K562 (cell line): ENCODE results near the gene GZMM. TPM values are rescaled to one million over a fixed set of nuclear protein-coding genes. Genes with fewer than 3 reads are reported as not detected.

Experiments
- BRF2 ChIP-seq: IDR thresholded peaks from 3 replicates; pipeline ENCODE4 v1.6.1; 2011; ENCODE audit warnings: borderline replicate concordance, mild to moderate bottlenecking; ENCODE audit not compliant: insufficient read length, insufficient read depth
- CBFB ChIP-seq: sonication (generic); formaldehyde crosslinking; IDR thresholded peaks from 2 replicates; pipeline ENCODE4 v1.4.0; 2020; ENCODE audit warnings: mild to moderate bottlenecking, missing genetic modification reagents
- COPS2 ChIP-seq: fragments of 450-650 bp; conservative IDR thresholded peaks from 2 replicates; pipeline ENCODE4 v1.6.1; 2016; ENCODE audit warnings: mild to moderate bottlenecking, moderate library complexity
- DEAF1 ChIP-seq: fragments of 450-650 bp; formaldehyde crosslinking; IDR thresholded peaks from 2 replicates; pipeline ENCODE4 v1.4.0; 2020; ENCODE audit warnings: mild to moderate bottlenecking, moderate library complexity
- E2F6 ChIP-seq, 2 experiments: IDR thresholded peaks; 2 replicates each; pipeline ENCODE4 v1.6.1; 2011; ENCODE audit warnings: borderline replicate concordance in 1 of 2, control low read depth in 1 of 2, low read depth in 1 of 2, low read length in 1 of 2, mild to moderate bottlenecking in 1 of 2, mixed read lengths in 1 of 2, moderate library complexity in 1 of 2; ENCODE audit not compliant: insufficient read depth in 1 of 2, insufficient read length in 1 of 2, poor library complexity in 1 of 2, severe bottlenecking in 1 of 2; ENCODE audit errors: extremely low read depth in 1 of 2
- FOXJ3 ChIP-seq: sonication (generic); formaldehyde crosslinking; IDR thresholded peaks from 2 replicates; pipeline ENCODE4 v1.4.0; 2020; ENCODE audit warnings: mild to moderate bottlenecking, missing genetic modification reagents
- GATAD2B ChIP-seq: fragments of 450-650 bp; IDR thresholded peaks from 2 replicates; pipeline ENCODE4 v1.6.1; 2017; ENCODE audit warnings: mild to moderate bottlenecking, borderline replicate concordance
- HMBOX1 ChIP-seq: sonication (generic); IDR thresholded peaks from 2 replicates; pipeline ENCODE4 v1.6.1; 2016
- MEF2D ChIP-seq: conservative IDR thresholded peaks from 2 replicates; pipeline ENCODE4 v1.6.1; 2016; ENCODE audit warnings: low read depth, missing genetic modification characterization, missing compliant biosample characterization
- MEIS2 ChIP-seq: fragments of 450-650 bp; IDR thresholded peaks from 2 replicates; pipeline ENCODE4 v1.6.1; 2014; ENCODE audit warnings: mild to moderate bottlenecking; ENCODE audit not compliant: partially characterized antibody
- NR3C1 ChIP-seq: sonication (generic); formaldehyde crosslinking; IDR thresholded peaks from 2 replicates; pipeline ENCODE4 v1.8.1; 2022; ENCODE audit warnings: missing genetic modification reagents
- PML ChIP-seq: IDR thresholded peaks from 2 replicates; pipeline ENCODE4 v1.6.1; 2012; ENCODE audit warnings: low read length, inconsistent platforms
- POLR2AphosphoS2 ChIP-seq: IDR thresholded peaks from 2 replicates; pipeline ENCODE4 v1.6.1; 2012; ENCODE audit warnings: low read length, improper control_type of control experiment
- SMAD4 ChIP-seq: fragments of 250-450 bp; sonication (Bioruptor Pico); conservative IDR thresholded peaks from 2 replicates; pipeline ENCODE4 v1.8.0; 2021; ENCODE audit warnings: inconsistent platforms, mild to moderate bottlenecking, moderate library complexity
- SPI1 ChIP-seq: IDR thresholded peaks from 2 replicates; pipeline ENCODE4 v1.6.1; 2011; ENCODE audit warnings: low read depth, low read length, control low read depth, borderline replicate concordance
- ZBTB49 ChIP-seq: sonication (generic); formaldehyde crosslinking; IDR thresholded peaks from 2 replicates; pipeline ENCODE4 v1.8.0; 2022; ENCODE audit warnings: missing genetic modification reagents, mild to moderate bottlenecking, borderline replicate concordance
- ZBTB8A ChIP-seq: fragments of 450-650 bp; IDR thresholded peaks from 2 replicates; pipeline ENCODE4 v1.6.1; 2018; ENCODE audit warnings: mild to moderate bottlenecking, moderate library complexity; ENCODE audit not compliant: partially characterized antibody
- ZNF133 ChIP-seq: fragments of 250-450 bp; sonication (Bioruptor Pico); IDR thresholded peaks from 2 replicates; pipeline ENCODE4 v1.4.0; 2020; ENCODE audit warnings: mild to moderate bottlenecking
- ZNF586 ChIP-seq: fragments of 450-650 bp; formaldehyde crosslinking; conservative IDR thresholded peaks from 2 replicates; pipeline ENCODE4 v1.4.0; 2020; ENCODE audit warnings: mild to moderate bottlenecking, moderate library complexity
- ZNF699 ChIP-seq: fragments of 250-450 bp; sonication (Bioruptor Pico); IDR thresholded peaks from 2 replicates; pipeline ENCODE4 v1.8.0; 2021; ENCODE audit warnings: mild to moderate bottlenecking, moderate library complexity; ENCODE audit not compliant: insufficient replicate concordance
- ZZZ3 ChIP-seq: fragments of 450-650 bp; IDR thresholded peaks from 2 replicates; pipeline ENCODE4 v1.6.1; 2016; ENCODE audit warnings: antibody characterized with exemption, mild to moderate bottlenecking, moderate library complexity
- polyA plus RNA-seq, 8 experiments: library from polyadenylated mRNA; depleted of rRNA in 4 of 8; stranded (reverse) in 5 of 8; unstranded in 3 of 8; fragments of >200 nt; fragmentation: Nextera tagmentation in 2 of 8; fragmentation: Illumina TruSeq in 1 of 8; extraction: Ambion mirVana in 2 of 8; extraction: Trizol in 1 of 8; gene quantifications; 2 replicates each; pipeline versions ENCODE4 v1.2.1 to v1.2.3, GENCODE V29; 2011 to 2014; ENCODE audit warnings: inconsistent platforms in 1 of 8, missing spikeins in 1 of 8
- total RNA-seq, 7 experiments: library from RNA; depleted of rRNA in 6 of 7; stranded (reverse); fragments of >200 nt in 6 of 7; fragmentation: Illumina TruSeq in 2 of 7; extraction: Trizol in 2 of 7; gene quantifications; 2 replicates each; pipeline versions ENCODE4 v1.2.1 to v1.2.3, GENCODE V29; 2011 to 2021; ENCODE audit warnings: low replicate concordance in 1 of 7

The GZMM gene
- total and polyA plus RNA-seq, 9 of the 15 experiments (the other 6 are each of a cell fraction or from before 2014, with no cell fraction given), result 0.08 to 2.6 (median 0.70) TPM; not detected in 2

GRCh38 chr19:584240-585001 lies 40.6 kb downstream of the GZMM start (continued):
- no peak for TF ChIP-seq MEF2D (tag)
- no peak for TF ChIP-seq SMAD4 (CRISPR knock-in tag)
- TF ChIP-seq E2F6 (IDR thresholded peaks at IDR 0.05; ENCODE audit: borderline replicate concordance in 1 of 2, extremely low read depth in 1 of 2, insufficient read depth in 1 of 2, insufficient read length in 1 of 2, low read depth in 1 of 2, low read length in 1 of 2, poor library complexity in 1 of 2, severe bottlenecking in 1 of 2), result no peak
- no peak for TF ChIP-seq SPI1
- TF ChIP-seq NR3C1 (CRISPR knock-in tag), result no peak
- no peak for TF ChIP-seq MEIS2
- peak; percentile 97 for TF ChIP-seq POLR2AphosphoS2
- TF ChIP-seq ZNF699 (CRISPR knock-in tag), result no peak
- no peak for TF ChIP-seq COPS2
- TF ChIP-seq HMBOX1, result no peak
- no peak for TF ChIP-seq FOXJ3
- no peak for TF ChIP-seq ZZZ3
- TF ChIP-seq PML, result peak; percentile 52; the same call in 1 of the 2 replicates
- TF ChIP-seq GATAD2B, result no peak
- TF ChIP-seq ZBTB8A, result no peak
- 0 out of 2 replicates have a peak, but pooled peaks have one; percentile 40 for TF ChIP-seq CBFB (CRISPR knock-in tag)
- no peak for TF ChIP-seq ZNF133 (CRISPR knock-in tag)
- no peak for TF ChIP-seq ZBTB49
- no peak for TF ChIP-seq BRF2
- TF ChIP-seq DEAF1 (CRISPR knock-in tag), result no peak
- TF ChIP-seq ZNF586, result no peak; the same call in 1 of the 2 replicates
